HG02623 (cell line): Measurements from ENCODE around the gene WWP2.
"Not testable (repeated sequence)": the region's sequence is repeated elsewhere in the genome, so short reads cannot be mapped to it uniquely, and the experiment has no call there.

ENCODE experiments used
- ATAC-seq: cut with Tn5 transposase; IDR thresholded peaks from one replicate; pipeline ENCODE4 v1.9.1; 2021; ENCODE audit warnings: moderate library complexity; ENCODE audit not compliant: unreplicated experiment

WWP2 gene

GRCh38 chr16:69761983-69762813 lies at the start of gene WWP2:
Gene WWP2 (plus strand): TSS chr16:69762332. CDS start chr16:69787011, 24,679 bp downstream.
- peak; percentile 88 for ATAC-seq

- no peak for ATAC-seq
Measured at GRCh38 chr16:69712914-69713581, 49.1 kb upstream of the WWP2 start.

- no peak for ATAC-seq
Measured at GRCh38 chr16:69717066-69717465, 45.1 kb upstream of the WWP2 start.

GRCh38 chr16:69718111-69718764 lies 43.9 kb upstream of the WWP2 start:
- ATAC-seq, result no peak

- ATAC-seq, result no peak
Measured at GRCh38 chr16:69720822-69721430, 41.2 kb upstream of the WWP2 start.

- ATAC-seq, result no peak
Measured at GRCh38 chr16:69721441-69721957, 40.6 kb upstream of the WWP2 start.

GRCh38 chr16:69724414-69724873 lies 37.7 kb upstream of the WWP2 start:
- ATAC-seq, result no peak

GRCh38 chr16:69724981-69725479 lies 37.1 kb upstream of the WWP2 start:
- no peak for ATAC-seq

GRCh38 chr16:69725480-69726312 lies 36.4 kb upstream of the WWP2 start:
- no peak for ATAC-seq

GRCh38 chr16:69726313-69727060 lies 35.6 kb upstream of the WWP2 start, which contains the start of gene NQO1:
Gene NQO1 (minus strand): TSS chr16:69726560. CDS start chr16:69726439, 121 bp downstream.
- peak; percentile 98 for ATAC-seq

GRCh38 chr16:69727916-69728270 lies 34.2 kb upstream of the WWP2 start:
- ATAC-seq, result no peak

GRCh38 chr16:69729030-69729429 lies 33.1 kb upstream of the WWP2 start:
- not testable (repeated sequence) for ATAC-seq

- ATAC-seq, result not testable (repeated sequence)
Measured at GRCh38 chr16:69731280-69731679, 30.9 kb upstream of the WWP2 start.

- ATAC-seq, result no peak
Measured at GRCh38 chr16:69732101-69732500, 30.0 kb upstream of the WWP2 start.

GRCh38 chr16:69741519-69741918 lies 20.6 kb upstream of the WWP2 start:
- no peak for ATAC-seq

GRCh38 chr16:69741951-69742904 lies 19.9 kb upstream of the WWP2 start:
- no peak for ATAC-seq

GRCh38 chr16:69744363-69745231 lies 17.5 kb upstream of the WWP2 start:
- no peak for ATAC-seq
